Neural cell (in vitro differentiated cells): Measurements from ENCODE around the gene IFNL4. TPM values are rescaled to one million over a fixed set of nuclear protein-coding genes. Genes with fewer than 3 reads are reported as not detected.

Experiments
- H2AFZ ChIP-seq: fragments of 200-600, 300-800 bp; sonication (generic), shearing (Covaris generic); 2 replicates; pipeline ENCODE4 v1.6.0; 2014; ENCODE audit warnings: low read depth, mild to moderate bottlenecking, antibody characterized with exemption, low read length, moderate library complexity
- H3F3A ChIP-seq: fragments of 200-600 bp; shearing (Covaris generic); 2 replicates; pipeline ENCODE4 v1.6.1; 2016; ENCODE audit warnings: mild to moderate bottlenecking, moderate library complexity, mixed read lengths, antibody characterized with exemption, low read length; ENCODE audit not compliant: insufficient read depth, poor library complexity, severe bottlenecking
- H3K27ac ChIP-seq: fragments of 200-600, 300-800 bp; sonication (generic), shearing (Covaris generic); 2 replicates; pipeline ENCODE4 v1.5.1; 2014; ENCODE audit warnings: mild to moderate bottlenecking, low read length, moderate library complexity
- H3K27me3 ChIP-seq: fragments of 300-800, 200-600 bp; sonication (generic), shearing (Covaris generic); 2 replicates; pipeline ENCODE4 v1.6.0; 2014; ENCODE audit warnings: mild to moderate bottlenecking, low read depth, low read length, moderate library complexity; ENCODE audit not compliant: insufficient read depth
- H3K36me3 ChIP-seq: fragments of 300-800, 200-600 bp; sonication (generic), shearing (Covaris generic); 2 replicates; pipeline ENCODE4 v1.5.1; 2014; ENCODE audit warnings: mild to moderate bottlenecking, antibody characterized with exemption, low read length, moderate library complexity; ENCODE audit not compliant: insufficient read depth
- H3K4me2 ChIP-seq: fragments of 300-800, 200-600 bp; sonication (generic), shearing (Covaris generic); 2 replicates; pipeline ENCODE4 v1.6.0; 2014; ENCODE audit warnings: mild to moderate bottlenecking, low read length
- H3K4me3 ChIP-seq: fragments of 300-800, 200-600 bp; sonication (generic), shearing (Covaris generic); 2 replicates; pipeline ENCODE4 v1.5.1; 2014; ENCODE audit warnings: mild to moderate bottlenecking, low read length, moderate library complexity
- H3K79me2 ChIP-seq: fragments of 200-600 bp; shearing (Covaris generic); replicated peaks from 2 replicates; pipeline ENCODE4 v1.6.0; 2014; ENCODE audit warnings: mild to moderate bottlenecking, low read length, moderate library complexity; ENCODE audit not compliant: insufficient read depth
- H3K9ac ChIP-seq: fragments of 300-800, 200-600 bp; sonication (generic), shearing (Covaris generic); 2 replicates; pipeline ENCODE4 v1.6.1; 2016; ENCODE audit warnings: mild to moderate bottlenecking, low read length, mixed read lengths
- H3K9me2 ChIP-seq: fragments of 200-600 bp; shearing (Covaris generic); 2 replicates; pipeline ENCODE4 v1.6.1; 2016; ENCODE audit warnings: mild to moderate bottlenecking, low read length, mixed read lengths; ENCODE audit not compliant: insufficient read depth
- H3K9me3 ChIP-seq: fragments of 200-600, 300-800 bp; sonication (generic), shearing (Covaris generic); 2 replicates; pipeline ENCODE4 v1.6.1; 2016; ENCODE audit warnings: mild to moderate bottlenecking, mixed run types, low read length, moderate library complexity, mixed read lengths
- H4K20me1 ChIP-seq: fragments of 200-600 bp; shearing (Covaris generic); 2 replicates; pipeline ENCODE4 v1.6.1; 2016; ENCODE audit warnings: mild to moderate bottlenecking, mixed run types; ENCODE audit not compliant: insufficient read depth
- CTCF ChIP-seq: fragments of 450-650 bp; IDR thresholded peaks from 2 replicates; pipeline ENCODE4 v1.5.1; 2014; ENCODE audit warnings: antibody characterized with exemption, mild to moderate bottlenecking, moderate library complexity; ENCODE audit not compliant: poor library complexity, severe bottlenecking
- EP300 ChIP-seq: fragments of 450-650 bp; conservative IDR thresholded peaks from 2 replicates; pipeline ENCODE4 v1.6.1; 2014; ENCODE audit warnings: antibody characterized with exemption, mild to moderate bottlenecking, moderate library complexity; ENCODE audit not compliant: poor library complexity, severe bottlenecking
- EZH2 ChIP-seq: fragments of 200-600, 300-800 bp; shearing (Covaris generic), sonication (generic); IDR thresholded peaks from 2 replicates; pipeline ENCODE4 v1.6.1; 2014; ENCODE audit warnings: antibody characterized with exemption, low read length, borderline replicate concordance, mild to moderate bottlenecking; ENCODE audit not compliant: insufficient read depth, poor library complexity, severe bottlenecking
- MXI1 ChIP-seq: fragments of 450-650 bp; conservative IDR thresholded peaks from 2 replicates; pipeline ENCODE4 v1.6.1; 2014; ENCODE audit warnings: antibody characterized with exemption, mild to moderate bottlenecking; ENCODE audit not compliant: poor library complexity, severe bottlenecking
- POLR2AphosphoS5 ChIP-seq: IDR thresholded peaks from 2 replicates; pipeline ENCODE4 v1.6.1; 2012
- RAD21 ChIP-seq: fragments of 450-650 bp; conservative IDR thresholded peaks from 2 replicates; pipeline ENCODE4 v1.6.1; 2014; ENCODE audit warnings: antibody characterized with exemption, mild to moderate bottlenecking, moderate library complexity
- REST ChIP-seq: IDR thresholded peaks from 2 replicates; pipeline ENCODE4 v1.6.1; 2012; ENCODE audit warnings: borderline replicate concordance
- SMC3 ChIP-seq: fragments of 450-650 bp; conservative IDR thresholded peaks from 2 replicates; pipeline ENCODE4 v1.6.1; 2014; ENCODE audit warnings: antibody characterized with exemption, mild to moderate bottlenecking, moderate library complexity; ENCODE audit not compliant: poor library complexity
- TAF1 ChIP-seq: IDR thresholded peaks from 2 replicates; pipeline ENCODE4 v1.6.1; 2012; ENCODE audit warnings: low read depth
- polyA plus RNA-seq: library from polyadenylated mRNA; depleted of rRNA; stranded (reverse); fragments of >200 nt; gene quantifications from 2 replicates; pipeline ENCODE4 v1.2.3, GENCODE V29; 2014

The IFNL4 gene
- polyA plus RNA-seq, 1 donor from 2014 or later: not detected

GRCh38 chr19:39206122-39206521 is 42.5 kb downstream of the IFNL4 start:
- Histone ChIP-seq H3K36me3 (no peaks in the 10 kb centered on the region), H3K9ac (no peak overlapping the region), H2AFZ (no peak overlapping the region), H4K20me1 (no peaks in the 10 kb centered on the region), H3K27ac (no peak overlapping the region), H3K27me3 (peaks cover 17% of the 10 kb centered on the region), H3K9me2 (no peaks in the 10 kb centered on the region), H3K9me3 (no peaks in the 10 kb centered on the region), H3K79me2 (no peaks in the 10 kb centered on the region), H3F3A (no peaks in the 10 kb centered on the region), H3K4me3 (no peak overlapping the region), H3K4me2 (no peak overlapping the region)
- TF ChIP-seq MXI1 (no peak), TAF1 (no peak), RAD21 (no peak), SMC3 (no peak), POLR2AphosphoS5 (no peak), EZH2 (no peak), REST (no peak), CTCF (no peak), EP300 (no peak)

GRCh38 chr19:39205449-39205764 is 43.2 kb downstream of the IFNL4 start:
- Histone ChIP-seq H3K4me2 (no peak overlapping the region), H3F3A (no peaks in the 10 kb centered on the region), H3K9me2 (no peaks in the 10 kb centered on the region), H3K9me3 (no peaks in the 10 kb centered on the region), H3K27me3 (peaks cover 17% of the 10 kb centered on the region), H3K9ac (no peak overlapping the region), H3K36me3 (no peaks in the 10 kb centered on the region), H3K27ac (no peak overlapping the region), H3K79me2 (no peaks in the 10 kb centered on the region), H3K4me3 (no peak overlapping the region), H2AFZ (no peak overlapping the region), H4K20me1 (no peaks in the 10 kb centered on the region)
- no peak for TF ChIP-seq CTCF
- no peak for TF ChIP-seq MXI1
- TF ChIP-seq POLR2AphosphoS5: no peak
- no peak for TF ChIP-seq EZH2
- no peak for TF ChIP-seq SMC3
- TF ChIP-seq TAF1: no peak
- TF ChIP-seq RAD21: no peak
- no peak for TF ChIP-seq EP300
